ENCODE data around the gene DLGAP4. TPM values are rescaled to one million over a fixed set of nuclear protein-coding genes. Genes with fewer than 3 reads are reported as not detected.

Gene DLGAP4
- total and polyA plus RNA-seq, 2 of the 13 experiments (the other 11 are each of a cell fraction or from before 2014, with no cell fraction given) = 15.2 to 26.7 TPM

- TF ChIP-seq ZNF496 (CRISPR knock-in tag; IDR thresholded peaks at IDR 0.05; ENCODE audit: insufficient replicate concordance) = no peak
- TF ChIP-seq HNRNPK (IDR thresholded peaks at IDR 0.05; ENCODE audit: low read depth, low read length, poor library complexity, severe bottlenecking) = no peak
- peak in 1 of 2 experiments; percentile 34; a peak in 1 of 4 replicates for TF ChIP-seq POLR2A (IDR thresholded peaks at IDR 0.05; ENCODE audit: insufficient read depth in 1 of 2, low read depth in 2 of 2, low read length in 2 of 2)
- no peak for TF ChIP-seq PBX2 (CRISPR knock-in tag; IDR thresholded peaks at IDR 0.05)
- TF ChIP-seq, protein P1, sequence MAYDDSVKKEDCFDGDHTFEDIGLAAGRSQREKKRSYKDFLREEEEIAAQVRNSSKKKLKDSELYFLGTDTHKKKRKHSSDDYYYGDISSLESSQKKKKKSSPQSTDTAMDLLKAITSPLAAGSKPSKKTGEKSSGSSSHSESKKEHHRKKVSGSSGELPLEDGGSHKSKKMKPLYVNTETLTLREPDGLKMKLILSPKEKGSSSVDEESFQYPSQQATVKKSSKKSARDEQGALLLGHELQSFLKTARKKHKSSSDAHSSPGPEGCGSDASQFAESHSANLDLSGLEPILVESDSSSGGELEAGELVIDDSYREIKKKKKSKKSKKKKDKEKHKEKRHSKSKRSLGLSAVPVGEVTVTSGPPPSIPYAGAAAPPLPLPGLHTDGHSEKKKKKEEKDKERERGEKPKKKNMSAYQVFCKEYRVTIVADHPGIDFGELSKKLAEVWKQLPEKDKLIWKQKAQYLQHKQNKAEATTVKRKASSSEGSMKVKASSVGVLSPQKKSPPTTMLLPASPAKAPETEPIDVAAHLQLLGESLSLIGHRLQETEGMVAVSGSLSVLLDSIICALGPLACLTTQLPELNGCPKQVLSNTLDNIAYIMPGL (CRISPR knock-in tag; IDR thresholded peaks at IDR 0.05; ENCODE audit: borderline replicate concordance in 1 of 2, low read depth in 1 of 2) = peak in 1 of 2 experiments; percentile 7; a peak in 1 of 4 replicates
- TF ChIP-seq MLLT10 (CRISPR knock-in tag; IDR thresholded peaks at IDR 0.05) = no peak
- no peak for TF ChIP-seq MBNL3 (CRISPR knock-in tag; conservative IDR thresholded peaks at IDR 0.05)
- no peak for TF ChIP-seq GATAD2A (CRISPR knock-in tag; IDR thresholded peaks at IDR 0.05)
- no peak for TF ChIP-seq HOXA7 (CRISPR knock-in tag; IDR thresholded peaks at IDR 0.05)
- TF ChIP-seq PRPF4 (IDR thresholded peaks at IDR 0.05; ENCODE audit: low read depth, low read length, poor library complexity, severe bottlenecking) = no peak
- TF ChIP-seq DBP (CRISPR knock-in tag; IDR thresholded peaks at IDR 0.05; ENCODE audit: not compliant biosample characterization) = no peak
- no peak for TF ChIP-seq ZSCAN25 (CRISPR knock-in tag; IDR thresholded peaks at IDR 0.05)
- TF ChIP-seq PHF20 (CRISPR knock-in tag; IDR thresholded peaks at IDR 0.05) = no peak
- no peak for TF ChIP-seq ZBTB4 (CRISPR knock-in tag; IDR thresholded peaks at IDR 0.05; ENCODE audit: borderline replicate concordance)
- no peak for TF ChIP-seq ZNF138 (CRISPR knock-in tag; IDR thresholded peaks at IDR 0.05; ENCODE audit: low read depth)
- TF ChIP-seq ZNF12 (CRISPR knock-in tag; IDR thresholded peaks at IDR 0.05) = no peak
- TF ChIP-seq KLF13 (CRISPR knock-in tag; IDR thresholded peaks at IDR 0.05) = 0 out of 2 replicates have a peak, but pooled peaks have one; percentile 78
- TF ChIP-seq ZNF280B (CRISPR knock-in tag; IDR thresholded peaks at IDR 0.05; ENCODE audit: borderline replicate concordance) = no peak
- TF ChIP-seq ZNF343 (CRISPR knock-in tag; IDR thresholded peaks at IDR 0.05) = peak; percentile 35; the same call in 1 of the 2 replicates
- no peak for TF ChIP-seq NCOA5 (CRISPR knock-in tag; IDR thresholded peaks at IDR 0.05)
- no peak for TF ChIP-seq BHLHE40 (IDR thresholded peaks at IDR 0.05; ENCODE audit: low read length)
Measured at GRCh38 chr20:36463212-36464061, 157.3 kb downstream of the DLGAP4 start (continued).

Data from HepG2 (cell line).